GM23338 (cell line): ENCODE results near the gene PRPF6. TPM values are rescaled to one million over a fixed set of nuclear protein-coding genes. Genes with fewer than 3 reads are reported as not detected.

ENCODE experiments used
- ATAC-seq: fragments of 200-7000 bp; cut with Tn5 transposase; 3 replicates; pipeline ENCODE4 v1.9.1; 2020
- DNase-seq: peaks from one replicate; pipeline ENCODE4 v3.0.0-alpha.2; 2015; ENCODE audit warnings: low spot score
- H2AFZ ChIP-seq: fragments of 200-600 bp; sonication (generic); 2 replicates; pipeline ENCODE4 v1.8.0; 2016; ENCODE audit warnings: antibody characterized with exemption, mild to moderate bottlenecking, moderate library complexity
- H3F3A ChIP-seq: fragments of 200-600 bp; sonication (generic); replicated peaks from 2 replicates; pipeline ENCODE4 v1.8.0; 2017; ENCODE audit warnings: antibody characterized with exemption, mixed run types, low read depth
- H3K27ac ChIP-seq: fragments of 200-600 bp; sonication (generic); 2 replicates; pipeline ENCODE4 v1.6.1; 2016; ENCODE audit warnings: low read depth
- H3K27me3 ChIP-seq: fragments of 200-600 bp; sonication (generic); 2 replicates; pipeline ENCODE4 v1.8.0; 2016; ENCODE audit warnings: mild to moderate bottlenecking, mixed run types, moderate library complexity; ENCODE audit not compliant: insufficient read depth
- H3K36me3 ChIP-seq: fragments of 200-600 bp; sonication (generic); 2 replicates; pipeline ENCODE4 v1.8.0; 2016; ENCODE audit warnings: mild to moderate bottlenecking; ENCODE audit not compliant: insufficient read depth
- H3K4me1 ChIP-seq: fragments of 200-600 bp; sonication (generic); 2 replicates; pipeline ENCODE4 v1.8.0; 2016; ENCODE audit warnings: mild to moderate bottlenecking, moderate library complexity; ENCODE audit not compliant: insufficient read depth
- H3K4me2 ChIP-seq: fragments of 200-600 bp; sonication (generic); 2 replicates; pipeline ENCODE4 v1.7.1; 2017; ENCODE audit warnings: mixed run types
- H3K4me3 ChIP-seq: fragments of 200-600 bp; sonication (generic); 2 replicates; pipeline ENCODE4 v1.6.1; 2016; ENCODE audit warnings: mixed run types
- H3K79me2 ChIP-seq: fragments of 200-600 bp; sonication (generic); replicated peaks from 2 replicates; pipeline ENCODE4 v1.8.0; 2017; ENCODE audit warnings: mild to moderate bottlenecking; ENCODE audit not compliant: insufficient read depth
- H3K9me2 ChIP-seq: fragments of 200-600 bp; sonication (generic); 2 replicates; pipeline ENCODE4 v1.8.0; 2017; ENCODE audit not compliant: insufficient read depth
- H4K20me1 ChIP-seq: fragments of 200-600 bp; sonication (generic); replicated peaks from 2 replicates; pipeline ENCODE4 v1.8.0; 2017; ENCODE audit warnings: mild to moderate bottlenecking; ENCODE audit not compliant: insufficient read depth
- H3K27ac Mint-ChIP-seq: 2 replicates; pipeline ENCODE4 v1.8.0; 2020; ENCODE audit warnings: inconsistent platforms, mild to moderate bottlenecking, moderate library complexity, mixed read lengths
- H3K27me3 Mint-ChIP-seq: 3 replicates; pipeline ENCODE4 v1.8.0; 2022; ENCODE audit warnings: low read depth, mild to moderate bottlenecking, moderate library complexity, mixed read lengths, inconsistent platforms; ENCODE audit not compliant: insufficient read depth, poor library complexity
- H3K36me3 Mint-ChIP-seq: 3 replicates; pipeline ENCODE4 v1.8.0; 2021; ENCODE audit warnings: low read depth, mild to moderate bottlenecking, inconsistent platforms, moderate library complexity, mixed read lengths
- H3K4me1 Mint-ChIP-seq: 3 replicates; pipeline ENCODE4 v1.8.0; 2020; ENCODE audit warnings: mild to moderate bottlenecking, inconsistent platforms, mixed read lengths
- H3K4me3 Mint-ChIP-seq: 3 replicates; pipeline ENCODE4 v1.8.0; 2021; ENCODE audit warnings: moderate library complexity, mild to moderate bottlenecking, inconsistent platforms, mixed read lengths
- H3K9me3 Mint-ChIP-seq: 3 replicates; pipeline ENCODE4 v1.8.0; 2020; ENCODE audit warnings: moderate library complexity, mild to moderate bottlenecking, inconsistent platforms, mixed read lengths
- EZH2phosphoT487 ChIP-seq: fragments of 200-600 bp; sonication (generic); IDR thresholded peaks from one replicate; pipeline ENCODE4 v1.8.1; 2018; ENCODE audit warnings: antibody characterized with exemption; ENCODE audit not compliant: unreplicated experiment
- JUNB ChIP-seq: IDR thresholded peaks from one replicate; pipeline ENCODE4 v1.6.1; 2016; ENCODE audit warnings: antibody characterized with exemption; ENCODE audit not compliant: unreplicated experiment
- STAT1 ChIP-seq: IDR thresholded peaks from one replicate; pipeline ENCODE4 v1.6.1; 2016; ENCODE audit warnings: antibody characterized with exemption; ENCODE audit not compliant: unreplicated experiment
- ZNF331 ChIP-seq: fragments of 250-450 bp; sonication (Bioruptor Pico); IDR thresholded peaks from 2 replicates; pipeline ENCODE4 v1.5.0; 2020; ENCODE audit warnings: low read depth, mild to moderate bottlenecking, moderate library complexity
- ZNF462 ChIP-seq: fragments of 250-450 bp; sonication (Bioruptor Pico); IDR thresholded peaks from 2 replicates; pipeline ENCODE4 v1.5.0; 2020; ENCODE audit warnings: mild to moderate bottlenecking, moderate library complexity
- polyA plus RNA-seq: library from polyadenylated mRNA; unstranded; fragments of >200 nt; fragmentation: Nextera tagmentation; extraction: Ambion mirVana; gene quantifications from 2 replicates; pipeline ENCODE4 v1.2.1, GENCODE V29; 2016
- total RNA-seq: library from RNA; depleted of rRNA; stranded (reverse); fragments of >200 nt; shearing (Covaris generic); gene quantifications from 2 replicates; pipeline ENCODE4 v1.2.3, GENCODE V29; 2014

Gene PRPF6
- total and polyA plus RNA-seq, 2 experiments from 2014 or later: 53.8 to 79.9 TPM

- TF ChIP-seq JUNB (no peak), STAT1 (no peak), EZH2phosphoT487 (no peak), ZNF331 (CRISPR knock-in tag) (no peak), ZNF462 (CRISPR knock-in tag) (no peak)
- no peaks in the 10 kb centered on the region for H3K9me3 Mint-ChIP-seq
- peaks cover 28% of the 10 kb centered on the region for H3K4me1 Mint-ChIP-seq
- Histone ChIP-seq H3K4me1 (peaks cover 18% of the 10 kb centered on the region), H3K36me3 (no peaks in the 10 kb centered on the region), H3K27ac (peak overlapping the region; percentile 63; the same call in 1 of the 2 replicates), H3K27me3 (no peaks in the 10 kb centered on the region), H3K79me2 (peaks cover 17% of the 10 kb centered on the region), H4K20me1 (peaks cover 12% of the 10 kb centered on the region), H3K9me2 (no peaks in the 10 kb centered on the region), H3F3A (0 out of 2 replicates have a peak, but pooled peaks cover 11% of the 10 kb centered on the region), H3K4me2 (peak overlapping the region; percentile 62), H2AFZ (no peak overlapping the region), H3K4me3 (0 out of 2 replicates have a peak overlapping the region, but pooled peaks have one; percentile 20)
- H3K36me3 Mint-ChIP-seq: peaks cover 29% of the 10 kb centered on the region; the same call in 2 of the 3 replicates
- H3K4me3 Mint-ChIP-seq: peak overlapping the region; percentile 32; the same call in 1 of the 3 replicates
- H3K27ac Mint-ChIP-seq: no peak overlapping the region
- ATAC-seq: peak; percentile 0; the same call in 1 of the 3 replicates
- H3K27me3 Mint-ChIP-seq: peaks cover 10% of the 10 kb centered on the region
- DNase-seq: no peak
Observed at GRCh38 chr20:63958964-63959698, 21.8 kb upstream of the PRPF6 start.
